H1 (cell line): Measurements from ENCODE around the gene CCNI2. TPM values are rescaled to one million over a fixed set of nuclear protein-coding genes. Genes with fewer than 3 reads are reported as not detected.
A peak's percentile ranks its signal among the peaks of the same experiment; 100 is the strongest.

Source experiments
- CBX5 ChIP-seq: fragments of 300-800, 300-1000 bp; sonication (generic); IDR thresholded peaks from 2 replicates; pipeline ENCODE4 v1.7.1; 2016; ENCODE audit warnings: antibody characterized with exemption, low read length, low read depth
- GTF2F1 ChIP-seq: IDR thresholded peaks from 2 replicates; pipeline ENCODE4 v1.6.1; 2012; ENCODE audit warnings: low read depth, low read length, improper control_type of control experiment, borderline replicate concordance
- SIN3A ChIP-seq, 2 experiments: IDR thresholded peaks in 1 of 2; conservative IDR thresholded peaks in 1 of 2; 2 replicates each; pipeline ENCODE4 v1.6.1; 2011 to 2012; ENCODE audit warnings: low read length in 2 of 2, improper control_type of control experiment in 1 of 2, low read depth in 1 of 2, mild to moderate bottlenecking in 1 of 2
- SIX5 ChIP-seq: IDR thresholded peaks from 2 replicates; pipeline ENCODE4 v1.6.1; 2011; ENCODE audit warnings: mild to moderate bottlenecking, low read depth, low read length
- SP1 ChIP-seq: IDR thresholded peaks from 2 replicates; pipeline ENCODE4 v1.6.1; 2011; ENCODE audit warnings: low read depth, low read length
- polyA plus RNA-seq, 7 experiments: library from polyadenylated mRNA; depleted of rRNA in 3 of 7; stranded (reverse) in 5 of 7; unstranded in 2 of 7; fragments of >200 nt in 5 of 7; fragments of 200-250 nt in 2 of 7; gene quantifications; 1 replicate in 5 of 7; 2 replicates in 1 of 7; 4 replicates in 1 of 7; pipeline versions ENCODE4 v1.2.1 to v1.2.3, GENCODE V29; 2011 to 2013; ENCODE audit warnings: missing spikeins in 2 of 7, mixed read lengths in 2 of 7
- total RNA-seq: library from RNA; stranded (reverse); fragmentation: NEBNext Ultra II Directional; extraction: Animal tissue kit (Norgen Biotek cat#: 25700); gene quantifications from 2 replicates; pipeline ENCODE4 v1.2.1, GENCODE V29; 2021
- TF ChIP-seq, protein P1 (sequence below): fragments of 300-600 bp; sonication (generic); IDR thresholded peaks from 2 replicates; pipeline ENCODE4 v1.7.1; 2012; ENCODE audit warnings: low read length, moderate library complexity, mild to moderate bottlenecking, inconsistent platforms; ENCODE audit not compliant: insufficient replicate concordance
- TF ChIP-seq, protein P2 (sequence below): IDR thresholded peaks from 2 replicates; pipeline ENCODE4 v1.6.1; 2011; ENCODE audit warnings: low read depth, mild to moderate bottlenecking, low read length; ENCODE audit not compliant: insufficient read depth
- TF ChIP-seq, protein P3 (sequence below): IDR thresholded peaks from 2 replicates; pipeline ENCODE4 v1.6.1; 2012; ENCODE audit warnings: inconsistent platforms

Gene CCNI2
- total and polyA plus RNA-seq, 2 of the 8 experiments (the other 6 are each of a cell fraction or from before 2014, with no cell fraction given), result 1.3 to 1.4 TPM

DNA sequence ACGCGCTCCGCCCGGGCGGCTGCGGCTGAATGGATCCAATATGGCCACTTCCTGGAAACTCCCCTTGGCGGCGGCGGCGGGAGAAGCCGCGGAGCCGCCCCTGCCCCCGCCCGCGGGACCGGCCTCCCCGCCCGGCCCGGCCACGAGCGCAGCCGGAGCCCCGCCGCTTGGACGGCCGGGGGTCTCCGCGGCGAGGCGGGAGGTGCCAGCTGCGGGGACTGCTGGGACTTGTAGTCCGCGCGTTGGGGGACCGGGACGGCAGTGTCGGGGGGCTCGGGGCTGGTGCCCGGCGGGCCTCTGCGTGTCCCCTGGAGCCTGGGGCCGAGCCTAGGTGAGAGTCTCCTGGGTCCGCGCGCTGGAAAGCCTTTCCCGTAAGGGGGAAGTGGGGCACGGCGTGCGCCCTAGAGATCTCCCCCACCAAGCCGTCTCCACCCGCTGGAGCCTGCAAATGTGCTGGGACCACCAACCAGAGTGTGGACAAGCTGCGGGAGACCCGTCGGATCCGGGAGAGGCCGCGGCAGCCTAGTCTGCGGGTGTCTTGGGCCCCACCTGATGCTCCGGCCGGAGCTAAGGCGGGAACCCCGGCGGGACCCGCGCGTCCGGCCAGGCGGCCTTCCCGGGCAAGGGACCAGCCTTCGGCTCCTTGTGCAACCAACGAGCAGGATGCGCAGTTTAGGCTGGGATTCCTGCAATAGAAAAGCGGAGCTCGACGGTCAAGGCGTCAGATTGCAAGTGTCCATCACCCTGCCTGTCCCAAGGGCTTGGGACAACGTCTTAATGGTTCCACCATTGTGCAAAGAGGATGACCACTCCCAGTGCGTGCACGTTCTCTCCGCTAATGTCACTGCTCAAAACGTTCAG, 30.2 kb downstream of the CCNI2 start, which contains the start of gene SEPTIN8 (continued):
- TF ChIP-seq, protein P1, sequence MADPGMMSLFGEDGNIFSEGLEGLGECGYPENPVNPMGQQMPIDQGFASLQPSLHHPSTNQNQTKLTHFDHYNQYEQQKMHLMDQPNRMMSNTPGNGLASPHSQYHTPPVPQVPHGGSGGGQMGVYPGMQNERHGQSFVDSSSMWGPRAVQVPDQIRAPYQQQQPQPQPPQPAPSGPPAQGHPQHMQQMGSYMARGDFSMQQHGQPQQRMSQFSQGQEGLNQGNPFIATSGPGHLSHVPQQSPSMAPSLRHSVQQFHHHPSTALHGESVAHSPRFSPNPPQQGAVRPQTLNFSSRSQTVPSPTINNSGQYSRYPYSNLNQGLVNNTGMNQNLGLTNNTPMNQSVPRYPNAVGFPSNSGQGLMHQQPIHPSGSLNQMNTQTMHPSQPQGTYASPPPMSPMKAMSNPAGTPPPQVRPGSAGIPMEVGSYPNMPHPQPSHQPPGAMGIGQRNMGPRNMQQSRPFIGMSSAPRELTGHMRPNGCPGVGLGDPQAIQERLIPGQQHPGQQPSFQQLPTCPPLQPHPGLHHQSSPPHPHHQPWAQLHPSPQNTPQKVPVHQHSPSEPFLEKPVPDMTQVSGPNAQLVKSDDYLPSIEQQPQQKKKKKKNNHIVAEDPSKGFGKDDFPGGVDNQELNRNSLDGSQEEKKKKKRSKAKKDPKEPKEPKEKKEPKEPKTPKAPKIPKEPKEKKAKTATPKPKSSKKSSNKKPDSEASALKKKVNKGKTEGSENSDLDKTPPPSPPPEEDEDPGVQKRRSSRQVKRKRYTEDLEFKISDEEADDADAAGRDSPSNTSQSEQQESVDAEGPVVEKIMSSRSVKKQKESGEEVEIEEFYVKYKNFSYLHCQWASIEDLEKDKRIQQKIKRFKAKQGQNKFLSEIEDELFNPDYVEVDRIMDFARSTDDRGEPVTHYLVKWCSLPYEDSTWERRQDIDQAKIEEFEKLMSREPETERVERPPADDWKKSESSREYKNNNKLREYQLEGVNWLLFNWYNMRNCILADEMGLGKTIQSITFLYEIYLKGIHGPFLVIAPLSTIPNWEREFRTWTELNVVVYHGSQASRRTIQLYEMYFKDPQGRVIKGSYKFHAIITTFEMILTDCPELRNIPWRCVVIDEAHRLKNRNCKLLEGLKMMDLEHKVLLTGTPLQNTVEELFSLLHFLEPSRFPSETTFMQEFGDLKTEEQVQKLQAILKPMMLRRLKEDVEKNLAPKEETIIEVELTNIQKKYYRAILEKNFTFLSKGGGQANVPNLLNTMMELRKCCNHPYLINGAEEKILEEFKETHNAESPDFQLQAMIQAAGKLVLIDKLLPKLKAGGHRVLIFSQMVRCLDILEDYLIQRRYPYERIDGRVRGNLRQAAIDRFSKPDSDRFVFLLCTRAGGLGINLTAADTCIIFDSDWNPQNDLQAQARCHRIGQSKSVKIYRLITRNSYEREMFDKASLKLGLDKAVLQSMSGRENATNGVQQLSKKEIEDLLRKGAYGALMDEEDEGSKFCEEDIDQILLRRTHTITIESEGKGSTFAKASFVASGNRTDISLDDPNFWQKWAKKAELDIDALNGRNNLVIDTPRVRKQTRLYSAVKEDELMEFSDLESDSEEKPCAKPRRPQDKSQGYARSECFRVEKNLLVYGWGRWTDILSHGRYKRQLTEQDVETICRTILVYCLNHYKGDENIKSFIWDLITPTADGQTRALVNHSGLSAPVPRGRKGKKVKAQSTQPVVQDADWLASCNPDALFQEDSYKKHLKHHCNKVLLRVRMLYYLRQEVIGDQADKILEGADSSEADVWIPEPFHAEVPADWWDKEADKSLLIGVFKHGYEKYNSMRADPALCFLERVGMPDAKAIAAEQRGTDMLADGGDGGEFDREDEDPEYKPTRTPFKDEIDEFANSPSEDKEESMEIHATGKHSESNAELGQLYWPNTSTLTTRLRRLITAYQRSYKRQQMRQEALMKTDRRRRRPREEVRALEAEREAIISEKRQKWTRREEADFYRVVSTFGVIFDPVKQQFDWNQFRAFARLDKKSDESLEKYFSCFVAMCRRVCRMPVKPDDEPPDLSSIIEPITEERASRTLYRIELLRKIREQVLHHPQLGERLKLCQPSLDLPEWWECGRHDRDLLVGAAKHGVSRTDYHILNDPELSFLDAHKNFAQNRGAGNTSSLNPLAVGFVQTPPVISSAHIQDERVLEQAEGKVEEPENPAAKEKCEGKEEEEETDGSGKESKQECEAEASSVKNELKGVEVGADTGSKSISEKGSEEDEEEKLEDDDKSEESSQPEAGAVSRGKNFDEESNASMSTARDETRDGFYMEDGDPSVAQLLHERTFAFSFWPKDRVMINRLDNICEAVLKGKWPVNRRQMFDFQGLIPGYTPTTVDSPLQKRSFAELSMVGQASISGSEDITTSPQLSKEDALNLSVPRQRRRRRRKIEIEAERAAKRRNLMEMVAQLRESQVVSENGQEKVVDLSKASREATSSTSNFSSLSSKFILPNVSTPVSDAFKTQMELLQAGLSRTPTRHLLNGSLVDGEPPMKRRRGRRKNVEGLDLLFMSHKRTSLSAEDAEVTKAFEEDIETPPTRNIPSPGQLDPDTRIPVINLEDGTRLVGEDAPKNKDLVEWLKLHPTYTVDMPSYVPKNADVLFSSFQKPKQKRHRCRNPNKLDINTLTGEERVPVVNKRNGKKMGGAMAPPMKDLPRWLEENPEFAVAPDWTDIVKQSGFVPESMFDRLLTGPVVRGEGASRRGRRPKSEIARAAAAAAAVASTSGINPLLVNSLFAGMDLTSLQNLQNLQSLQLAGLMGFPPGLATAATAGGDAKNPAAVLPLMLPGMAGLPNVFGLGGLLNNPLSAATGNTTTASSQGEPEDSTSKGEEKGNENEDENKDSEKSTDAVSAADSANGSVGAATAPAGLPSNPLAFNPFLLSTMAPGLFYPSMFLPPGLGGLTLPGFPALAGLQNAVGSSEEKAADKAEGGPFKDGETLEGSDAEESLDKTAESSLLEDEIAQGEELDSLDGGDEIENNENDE, result no peak
- TF ChIP-seq SIX5 (peak; percentile 29; the same call in 1 of the 2 replicates), SP1 (no peak), CBX5 (no peak), SIN3A (conservative IDR thresholded peaks at IDR 0.05 in 1 of 2, IDR thresholded peaks at IDR 0.05 in 1 of 2; ENCODE audit: low read depth in 1 of 2, low read length in 2 of 2) (0 out of 4 replicates have a peak, but pooled peaks of 1 of the 2 experiments have one; percentile 5), GTF2F1 (no peak)
- TF ChIP-seq, protein P2, sequence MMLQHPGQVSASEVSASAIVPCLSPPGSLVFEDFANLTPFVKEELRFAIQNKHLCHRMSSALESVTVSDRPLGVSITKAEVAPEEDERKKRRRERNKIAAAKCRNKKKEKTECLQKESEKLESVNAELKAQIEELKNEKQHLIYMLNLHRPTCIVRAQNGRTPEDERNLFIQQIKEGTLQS, result no peak
- TF ChIP-seq, protein P3, sequence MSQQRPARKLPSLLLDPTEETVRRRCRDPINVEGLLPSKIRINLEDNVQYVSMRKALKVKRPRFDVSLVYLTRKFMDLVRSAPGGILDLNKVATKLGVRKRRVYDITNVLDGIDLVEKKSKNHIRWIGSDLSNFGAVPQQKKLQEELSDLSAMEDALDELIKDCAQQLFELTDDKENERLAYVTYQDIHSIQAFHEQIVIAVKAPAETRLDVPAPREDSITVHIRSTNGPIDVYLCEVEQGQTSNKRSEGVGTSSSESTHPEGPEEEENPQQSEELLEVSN, result peak; percentile 82
